ENCODE data around the gene ELOVL5.

GRCh38 chr6:53300656-53301551 is 47.8 kb downstream of the ELOVL5 start:
- TF ChIP-seq CTCF (IDR thresholded peaks at IDR 0.05), result no peak
- no peak for TF ChIP-seq POLR2A (IDR thresholded peaks at IDR 0.05)
- peak in 1 of 2 donors; percentile 18 for TF ChIP-seq EP300 (IDR thresholded peaks at IDR 0.05)
